OCI-M1 (cell line): ENCODE results near the gene MOCOS.

Experiments used
- DNase-seq: peaks from one replicate; lab custom pipeline; 2025; lab: John Stamatoyannopoulos, UW

Gene MOCOS

GRCh38 chr18:36274083-36274715 is 86.9 kb downstream of the MOCOS start:
- DNase-seq, result no peak

GRCh38 chr18:36275561-36275960 is 88.3 kb downstream of the MOCOS start:
- DNase-seq, result no peak

- DNase-seq, result no peak
These were observed 91.7 kb downstream of the MOCOS start for GRCh38 chr18:36279001-36279400.

- DNase-seq, result no peak
These were observed 94.6 kb downstream of the MOCOS start for GRCh38 chr18:36281936-36282335.

- DNase-seq, result no peak
These were observed 96.2 kb downstream of the MOCOS start for GRCh38 chr18:36283448-36283847.

GRCh38 chr18:36284268-36284667 is 97.0 kb downstream of the MOCOS start:
- DNase-seq, result no peak

GRCh38 chr18:36284671-36285295 is 97.5 kb downstream of the MOCOS start:
- DNase-seq, result peak; percentile 79

GRCh38 chr18:36287653-36288052 is 100.4 kb downstream of the MOCOS start:
- no peak for DNase-seq

- DNase-seq, result no peak
These were observed 101.4 kb downstream of the MOCOS start for GRCh38 chr18:36288689-36289088.

- DNase-seq, result no peak
These were observed 106.7 kb downstream of the MOCOS start for GRCh38 chr18:36294031-36294430.

GRCh38 chr18:36295214-36295613 is 107.9 kb downstream of the MOCOS start:
- DNase-seq, result no peak

- DNase-seq, result no peak
These were observed 108.6 kb downstream of the MOCOS start for GRCh38 chr18:36295880-36296301.

- DNase-seq, result peak; percentile 5
These were observed 109.5 kb downstream of the MOCOS start for GRCh38 chr18:36296650-36297416.

GRCh38 chr18:36297417-36298125 is 110.3 kb downstream of the MOCOS start, which contains the start of gene FHOD3:
Gene FHOD3, plus strand, starts transcription at chr18:36297713. Its CDS starts 123 bp downstream, at chr18:36297836.
- DNase-seq, result no peak

GRCh38 chr18:36298126-36298741 is 110.9 kb downstream of the MOCOS start:
- DNase-seq, result no peak

GRCh38 chr18:36299015-36299414 is 111.7 kb downstream of the MOCOS start:
- no peak for DNase-seq

- DNase-seq, result no peak
These were observed 112.9 kb downstream of the MOCOS start for GRCh38 chr18:36300211-36300610.

GRCh38 chr18:36301884-36302283 is 114.6 kb downstream of the MOCOS start:
- DNase-seq, result no peak

GRCh38 chr18:36302676-36303075 is 115.4 kb downstream of the MOCOS start:
- no peak for DNase-seq

GRCh38 chr18:36303211-36303844 is 116.0 kb downstream of the MOCOS start:
- no peak for DNase-seq

- no peak for DNase-seq
These were observed 117.4 kb downstream of the MOCOS start for GRCh38 chr18:36304723-36305122.
